GM19238 (cell line): ENCODE data around the gene LRRC25.
"Not testable (repeated sequence)": the region's sequence is repeated elsewhere in the genome, so short reads cannot be mapped to it uniquely, and the experiment has no call there.

Source experiments
- DNase-seq: peaks from one replicate; pipeline ENCODE4 v3.0.0; 2011; ENCODE audit warnings: low spot score; ENCODE audit not compliant: insufficient read length

Gene LRRC25

GRCh38 chr19:18380843-18381242 lies 16.6 kb downstream of the LRRC25 start:
- DNase-seq: no peak

GRCh38 chr19:18379803-18380747 lies 17.3 kb downstream of the LRRC25 start:
- DNase-seq: no peak

GRCh38 chr19:18377026-18377425 lies 20.4 kb downstream of the LRRC25 start:
- no peak for DNase-seq

- DNase-seq: peak; percentile 94
Observed at GRCh38 chr19:18373892-18374629, 23.4 kb downstream of the LRRC25 start.

GRCh38 chr19:18373407-18373891 lies 24.0 kb downstream of the LRRC25 start:
- no peak for DNase-seq

GRCh38 chr19:18368504-18369222 lies 28.8 kb downstream of the LRRC25 start:
- no peak for DNase-seq

- DNase-seq: no peak
Observed at GRCh38 chr19:18366021-18366435, 31.4 kb downstream of the LRRC25 start.

GRCh38 chr19:18364826-18365528 lies 32.4 kb downstream of the LRRC25 start:
- DNase-seq: no peak

- not testable (repeated sequence) for DNase-seq
Observed at GRCh38 chr19:18364277-18364825, 33.1 kb downstream of the LRRC25 start.

GRCh38 chr19:18363787-18364186 lies 33.6 kb downstream of the LRRC25 start:
- DNase-seq: no peak

- DNase-seq: no peak
Observed at GRCh38 chr19:18362934-18363542, 34.4 kb downstream of the LRRC25 start.

GRCh38 chr19:18361646-18362045 lies 35.8 kb downstream of the LRRC25 start:
- DNase-seq: no peak

- no peak for DNase-seq
Observed at GRCh38 chr19:18357041-18357440, 40.4 kb downstream of the LRRC25 start.

GRCh38 chr19:18354743-18355142 lies 42.7 kb downstream of the LRRC25 start:
- DNase-seq: not testable (repeated sequence)

- no peak for DNase-seq
Observed at GRCh38 chr19:18353378-18354005, 43.9 kb downstream of the LRRC25 start.

GRCh38 chr19:18351544-18351943 lies 45.9 kb downstream of the LRRC25 start:
- no peak for DNase-seq

GRCh38 chr19:18350490-18350889 lies 46.9 kb downstream of the LRRC25 start:
- DNase-seq: no peak

GRCh38 chr19:18349524-18350128 lies 47.8 kb downstream of the LRRC25 start:
- DNase-seq: peak; percentile 60

- DNase-seq: not testable (repeated sequence)
Observed at GRCh38 chr19:18348818-18349339, 48.5 kb downstream of the LRRC25 start.
